HG02943 (cell line): ENCODE results near the gene OR51I2.

Source experiments
- ATAC-seq: cut with Tn5 transposase; IDR thresholded peaks from one replicate; pipeline ENCODE4 v1.9.1; 2021; ENCODE audit warnings: mild to moderate bottlenecking, low read depth, moderate library complexity; ENCODE audit not compliant: unreplicated experiment

OR51I2 gene

DNA sequence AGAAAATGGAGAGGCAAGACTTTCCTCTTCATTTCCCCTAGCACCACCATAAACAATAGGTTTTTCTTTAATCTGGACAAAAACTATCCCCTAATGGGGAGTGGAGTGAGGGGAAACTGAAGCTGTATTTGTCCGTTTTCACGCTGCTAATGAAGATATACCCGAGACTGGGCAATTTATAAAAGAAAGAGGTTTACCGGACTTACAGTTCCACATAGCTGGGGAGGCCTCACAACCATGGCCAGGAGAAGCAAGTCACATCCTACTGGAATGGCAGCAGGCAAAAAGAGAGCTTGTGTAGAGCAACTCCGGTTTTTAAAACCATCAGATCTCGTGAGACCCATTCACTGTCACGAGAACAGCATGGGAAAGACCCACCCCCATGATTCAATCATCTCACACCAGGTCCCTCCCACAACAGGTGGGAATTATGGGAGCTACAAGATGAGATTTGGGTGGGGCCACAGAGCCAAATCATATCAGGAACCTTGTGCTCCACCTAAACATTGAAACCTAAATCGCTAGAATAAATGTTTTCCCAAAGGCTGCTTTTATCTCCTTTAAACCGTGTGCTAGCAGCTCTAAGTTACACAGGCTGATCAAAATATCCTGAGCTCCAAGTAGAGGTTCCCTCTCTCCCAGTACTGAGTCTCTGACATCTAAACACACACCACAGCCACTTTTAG lies 56.4 kb downstream of the OR51I2 start:
- no peak for ATAC-seq
